ENCODE results near the gene REV1.
"Not testable (repeated sequence)": the region's sequence is repeated elsewhere in the genome, so short reads cannot be mapped to it uniquely, and the experiment has no call there.

The REV1 gene

GRCh38 chr2:99403524-99403923 is 86.3 kb downstream of the REV1 start:
- no peak for DNase-seq (ENCODE audit: low read depth in 2 of 2)

- DNase-seq (ENCODE audit: low read depth in 2 of 2) = no peak
These were observed 86.7 kb downstream of the REV1 start for GRCh38 chr2:99403084-99403483.

- no peak for DNase-seq (ENCODE audit: low read depth in 2 of 2)
These were observed 88.0 kb downstream of the REV1 start for GRCh38 chr2:99401841-99402240.

- no peak for DNase-seq (ENCODE audit: low read depth in 2 of 2)
These were observed 90.0 kb downstream of the REV1 start for GRCh38 chr2:99399795-99400194.

- no peak for DNase-seq (ENCODE audit: low read depth in 2 of 2)
These were observed 90.8 kb downstream of the REV1 start for GRCh38 chr2:99399063-99399462.

- DNase-seq (ENCODE audit: low read depth in 2 of 2) = no peak
These were observed 91.5 kb downstream of the REV1 start for GRCh38 chr2:99398303-99398702.

GRCh38 chr2:99397266-99397920 is 92.4 kb downstream of the REV1 start:
- no peak for DNase-seq (ENCODE audit: low read depth in 2 of 2)

GRCh38 chr2:99395589-99396130 is 94.2 kb downstream of the REV1 start:
- DNase-seq (ENCODE audit: low read depth in 2 of 2) = no peak

GRCh38 chr2:99389946-99390345 is 99.9 kb downstream of the REV1 start:
- no peak for DNase-seq (ENCODE audit: low read depth in 2 of 2)

- DNase-seq (ENCODE audit: low read depth in 2 of 2) = no peak
These were observed 100.4 kb downstream of the REV1 start for GRCh38 chr2:99389371-99389770.

- no peak for DNase-seq (ENCODE audit: low read depth in 2 of 2)
These were observed 100.9 kb downstream of the REV1 start for GRCh38 chr2:99388892-99389291.

GRCh38 chr2:99386011-99386410 is 103.8 kb downstream of the REV1 start:
- no peak for DNase-seq (ENCODE audit: low read depth in 2 of 2)

GRCh38 chr2:99382143-99382542 is 107.7 kb downstream of the REV1 start:
- DNase-seq (ENCODE audit: low read depth in 2 of 2) = no peak

GRCh38 chr2:99380376-99381010 is 109.3 kb downstream of the REV1 start:
- DNase-seq (ENCODE audit: low read depth in 2 of 2) = no peak

- no peak for DNase-seq (ENCODE audit: low read depth in 2 of 2)
These were observed 111.9 kb downstream of the REV1 start for GRCh38 chr2:99377879-99378278.

GRCh38 chr2:99376254-99376864 is 113.5 kb downstream of the REV1 start:
- no peak for DNase-seq (ENCODE audit: low read depth in 2 of 2)

- no peak for DNase-seq (ENCODE audit: low read depth in 2 of 2)
These were observed 115.1 kb downstream of the REV1 start for GRCh38 chr2:99374747-99375146.

GRCh38 chr2:99373144-99373543 is 116.7 kb downstream of the REV1 start:
- no peak for DNase-seq (ENCODE audit: low read depth in 2 of 2)

- not testable (repeated sequence) for DNase-seq (ENCODE audit: low read depth in 2 of 2)
These were observed 121.0 kb downstream of the REV1 start for GRCh38 chr2:99368854-99369253.

- no peak for DNase-seq (ENCODE audit: low read depth in 2 of 2)
These were observed 124.2 kb downstream of the REV1 start for GRCh38 chr2:99365661-99366060.

GRCh38 chr2:99356853-99357252 is 133.0 kb downstream of the REV1 start:
- DNase-seq (ENCODE audit: low read depth in 2 of 2) = no peak

- not testable (repeated sequence) for DNase-seq (ENCODE audit: low read depth in 2 of 2)
These were observed 135.0 kb downstream of the REV1 start for GRCh38 chr2:99354825-99355224.

GRCh38 chr2:99354070-99354469 is 135.7 kb downstream of the REV1 start:
- no peak for DNase-seq (ENCODE audit: low read depth in 2 of 2)
